Activated T-cell treated with anti-CD3 and anti-CD28 coated beads for 48 hours (primary cell): ENCODE data around the gene MICOS13.
"Not testable (repeated sequence)": the region's sequence is repeated elsewhere in the genome, so short reads cannot be mapped to it uniquely, and the experiment has no call there.

Experiments
- DNase-seq: peaks from one replicate; pipeline ENCODE4 v3.0.0-alpha.2; 2020; ENCODE audit warnings: low read depth

The MICOS13 gene, protein sequence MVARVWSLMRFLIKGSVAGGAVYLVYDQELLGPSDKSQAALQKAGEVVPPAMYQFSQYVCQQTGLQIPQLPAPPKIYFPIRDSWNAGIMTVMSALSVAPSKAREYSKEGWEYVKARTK

DNA sequence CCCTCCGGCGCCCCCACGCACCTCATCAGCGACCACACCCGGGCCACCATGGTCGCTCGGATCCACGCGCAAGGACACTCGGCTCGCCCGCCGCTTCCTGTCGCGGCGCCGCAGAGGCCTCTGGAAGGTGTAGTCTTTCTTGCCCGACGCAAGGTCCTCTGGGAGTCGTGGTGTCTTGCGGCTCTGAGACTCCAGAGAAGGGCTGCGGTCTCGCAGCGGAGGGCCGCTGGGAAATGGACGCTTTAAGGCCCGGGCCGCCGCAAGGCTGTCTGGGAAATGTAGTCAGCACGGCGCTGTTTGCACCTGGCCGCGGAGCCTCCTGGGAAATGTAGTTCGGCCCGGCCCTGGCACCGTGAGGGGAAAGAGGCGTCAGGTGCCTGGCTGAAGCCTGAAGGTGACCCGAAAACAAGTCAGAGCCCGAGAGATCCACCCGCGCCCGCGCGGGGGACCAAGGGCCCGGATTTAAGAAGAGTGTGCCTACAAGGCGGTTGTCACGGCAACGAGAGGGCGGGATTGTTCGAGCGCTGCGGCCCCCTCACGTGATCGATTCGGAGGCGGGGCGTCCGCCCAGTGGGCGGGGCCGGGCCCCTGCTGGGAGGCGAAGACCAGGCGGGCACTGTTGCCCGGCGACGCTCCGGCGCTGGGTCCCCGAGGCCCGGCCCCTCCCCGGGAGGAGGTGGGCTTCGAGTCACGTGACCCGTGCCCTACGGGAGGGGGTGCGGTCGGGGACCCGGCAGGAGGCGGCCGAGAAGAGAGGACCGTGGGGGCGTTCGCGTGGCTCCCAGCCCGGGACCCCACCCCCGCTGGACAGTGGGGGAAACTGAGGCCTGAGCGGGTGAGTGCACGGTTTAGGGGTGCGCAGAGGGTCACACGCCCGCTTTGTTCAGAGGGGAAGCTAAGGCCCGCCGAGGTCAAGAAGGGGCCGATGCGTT is at the start of gene MICOS13, which contains the start of gene HSD11B1L:
Gene MICOS13 (minus strand): TSS at position 80 of the 932 bp plus-strand sequence. CDS start 30 bp downstream, at position 50.
Gene HSD11B1L (plus strand): TSS at position 591 of the 932 bp plus-strand sequence. CDS start 3,806 bp downstream, outside the sequence.
- DNase-seq = peak; percentile 96

DNA sequence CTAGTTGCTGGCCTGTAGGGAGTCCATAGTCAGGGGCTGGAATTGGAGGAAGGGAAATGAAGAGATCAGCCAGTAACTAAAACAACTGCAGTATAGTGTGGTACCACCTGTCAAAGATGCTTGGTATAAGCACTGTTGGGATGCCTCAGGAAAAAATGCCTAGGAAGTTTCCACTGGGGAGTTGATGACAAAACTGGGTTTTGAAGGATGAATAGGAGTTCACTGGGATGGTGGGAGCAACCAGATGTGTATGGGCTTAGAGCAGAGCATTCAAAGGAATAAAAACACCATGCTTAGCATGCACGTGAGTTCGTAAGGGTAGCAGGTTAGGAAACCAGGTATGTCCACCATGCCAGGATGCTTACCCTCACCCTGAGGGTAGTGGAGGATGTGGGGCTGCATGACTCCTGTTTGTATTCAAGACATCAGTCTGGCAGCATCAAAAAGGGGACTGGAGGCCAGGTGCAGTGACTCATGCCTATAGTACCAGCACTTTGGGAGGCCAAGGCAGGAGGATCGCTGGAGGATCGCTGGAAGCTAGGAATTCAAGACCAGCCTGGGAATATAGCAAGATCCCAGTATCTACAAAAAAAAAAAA is 47.2 kb upstream of the MICOS13 start:
- no peak for DNase-seq

DNA sequence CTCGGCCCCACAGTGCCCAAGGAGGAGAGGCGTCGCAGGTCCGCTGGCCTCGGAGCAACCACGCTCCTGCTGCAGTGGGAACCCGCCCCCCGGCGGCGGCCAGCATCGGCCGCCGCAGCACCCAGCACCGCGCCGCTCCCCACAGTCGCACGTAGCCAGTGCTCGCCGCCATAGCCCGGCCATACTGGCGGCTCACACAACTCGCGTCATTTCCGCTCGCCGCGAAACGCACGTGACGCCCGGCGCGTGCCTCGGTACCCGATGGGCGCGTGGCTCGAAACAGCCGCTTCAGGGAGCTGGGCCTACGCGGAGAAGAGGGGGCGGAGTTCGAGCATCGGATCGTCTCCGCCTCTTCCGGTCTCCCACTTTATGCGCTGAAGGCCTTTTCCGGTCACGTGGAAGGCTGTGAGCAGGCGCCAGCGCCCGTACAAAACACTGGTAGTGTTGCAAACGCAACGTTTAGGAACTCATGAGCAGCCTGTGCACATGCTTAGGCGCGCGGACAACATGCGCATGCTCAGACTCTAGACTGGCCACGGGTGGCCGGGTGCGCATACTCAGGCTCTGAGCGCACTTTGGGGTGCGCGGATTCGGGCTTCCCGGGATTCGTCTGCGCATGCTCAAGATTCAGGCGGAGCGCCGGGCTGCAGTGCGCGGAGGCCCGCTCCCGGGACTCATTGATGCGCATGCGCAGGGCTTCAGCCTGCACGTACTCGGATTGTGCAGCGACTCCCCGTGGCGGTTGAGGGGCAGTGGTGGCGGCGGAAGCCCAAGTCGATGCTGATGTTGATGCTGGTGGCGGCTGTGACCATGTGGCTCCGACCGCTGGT is 39.9 kb upstream of the MICOS13 start, which contains the start of the genes CATSPERD and LONP1:
Gene CATSPERD (plus strand): TSS at position 677 of the 830 bp plus-strand sequence. CDS start 101 bp downstream, at position 778.
Gene LONP1 (minus strand): TSS at position 186 of the 830 bp plus-strand sequence. CDS start 14 bp downstream, at position 172.
- DNase-seq = peak; percentile 98

DNA sequence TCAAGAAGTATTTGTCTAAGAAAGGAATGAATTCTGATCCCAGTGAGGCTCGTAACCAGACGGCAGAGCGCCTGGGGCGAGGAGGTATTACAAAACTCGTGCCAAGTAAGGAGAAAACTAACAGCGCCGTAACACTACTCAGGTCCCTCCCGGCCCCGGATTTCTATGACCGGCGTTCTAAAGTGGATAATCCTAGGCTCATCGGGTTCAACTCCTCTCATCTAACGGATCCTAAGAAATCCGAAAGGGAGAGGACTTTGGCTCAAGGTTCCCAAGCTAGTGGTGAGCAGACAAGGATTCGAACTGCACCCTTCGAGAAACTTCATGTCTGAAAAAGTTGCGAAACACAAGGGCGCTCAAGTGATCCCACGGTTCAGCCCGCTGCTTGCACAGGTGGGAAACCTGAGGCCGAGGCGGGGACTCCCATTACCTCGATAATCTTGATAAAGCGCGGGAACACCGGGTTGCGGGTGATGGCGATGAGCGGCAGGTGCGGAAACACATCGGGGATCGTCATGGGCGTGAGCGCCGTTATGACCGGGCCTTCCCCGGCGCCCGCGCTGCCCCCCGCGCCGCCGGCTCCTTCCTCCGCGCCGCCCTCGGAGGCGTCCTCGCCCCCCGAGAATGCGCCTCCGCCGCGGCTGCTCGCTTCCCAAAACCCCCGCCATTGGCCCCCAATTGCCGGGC is 39.1 kb upstream of the MICOS13 start:
- no peak for DNase-seq

DNA sequence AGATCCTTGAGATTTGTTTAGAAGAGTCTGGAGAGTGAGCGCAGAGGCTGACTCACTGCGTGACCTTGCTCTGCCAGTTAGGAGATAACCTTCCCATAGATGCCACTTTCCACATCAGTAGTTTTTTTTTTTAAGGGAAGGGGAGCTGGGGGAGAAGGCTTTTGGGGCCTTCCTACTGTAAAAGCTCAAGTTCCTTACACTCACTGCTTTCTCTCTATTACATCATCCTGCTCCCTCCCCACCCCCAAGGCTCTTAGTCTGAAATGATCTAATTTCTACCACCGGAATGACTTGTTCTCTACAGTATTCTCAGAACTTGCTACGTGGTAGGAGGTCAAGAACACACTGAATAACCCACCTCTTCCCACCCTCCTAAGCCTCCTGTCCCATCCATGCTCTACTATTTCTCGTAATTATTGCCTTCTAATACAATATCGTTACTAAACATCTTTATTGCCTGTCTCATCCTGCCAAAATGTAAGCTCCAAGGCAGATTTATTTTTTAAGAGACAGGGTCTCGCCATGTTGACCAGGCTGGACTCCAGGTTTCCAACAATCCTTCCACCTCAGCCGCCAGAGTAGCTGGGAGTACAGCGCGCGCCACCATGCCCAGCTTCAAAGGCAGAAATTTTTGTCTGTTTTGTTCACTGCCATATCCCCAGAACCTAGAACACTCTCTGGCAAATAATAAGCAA is 38.4 kb upstream of the MICOS13 start:
- DNase-seq = peak; percentile 56

DNA sequence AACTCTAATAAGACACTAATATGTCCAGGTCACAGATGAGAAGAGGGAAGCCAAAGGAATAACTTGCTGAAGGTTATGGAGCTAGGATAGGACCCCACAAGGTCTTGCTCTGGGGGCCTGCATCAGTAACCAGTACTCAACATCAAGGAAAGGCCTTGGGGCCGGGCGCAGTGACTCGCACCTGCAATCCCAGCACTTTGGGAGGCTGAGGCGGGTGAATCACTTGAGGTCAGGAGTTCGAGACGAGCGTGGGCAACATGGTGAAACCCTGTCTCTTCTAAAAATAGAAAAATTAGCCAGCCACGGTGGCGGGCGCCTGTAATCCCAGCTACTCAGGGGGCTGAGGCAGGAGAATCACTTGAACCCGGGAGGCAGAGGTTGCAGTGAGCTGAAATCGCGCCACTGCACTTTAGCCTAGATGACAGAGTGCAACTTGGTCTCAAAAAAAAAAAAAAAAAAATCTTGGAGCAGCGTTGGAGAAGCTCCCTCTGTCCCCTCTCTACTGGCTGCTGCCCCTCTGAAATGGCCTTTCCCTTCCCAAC is 37.8 kb upstream of the MICOS13 start:
- DNase-seq = peak; percentile 69

DNA sequence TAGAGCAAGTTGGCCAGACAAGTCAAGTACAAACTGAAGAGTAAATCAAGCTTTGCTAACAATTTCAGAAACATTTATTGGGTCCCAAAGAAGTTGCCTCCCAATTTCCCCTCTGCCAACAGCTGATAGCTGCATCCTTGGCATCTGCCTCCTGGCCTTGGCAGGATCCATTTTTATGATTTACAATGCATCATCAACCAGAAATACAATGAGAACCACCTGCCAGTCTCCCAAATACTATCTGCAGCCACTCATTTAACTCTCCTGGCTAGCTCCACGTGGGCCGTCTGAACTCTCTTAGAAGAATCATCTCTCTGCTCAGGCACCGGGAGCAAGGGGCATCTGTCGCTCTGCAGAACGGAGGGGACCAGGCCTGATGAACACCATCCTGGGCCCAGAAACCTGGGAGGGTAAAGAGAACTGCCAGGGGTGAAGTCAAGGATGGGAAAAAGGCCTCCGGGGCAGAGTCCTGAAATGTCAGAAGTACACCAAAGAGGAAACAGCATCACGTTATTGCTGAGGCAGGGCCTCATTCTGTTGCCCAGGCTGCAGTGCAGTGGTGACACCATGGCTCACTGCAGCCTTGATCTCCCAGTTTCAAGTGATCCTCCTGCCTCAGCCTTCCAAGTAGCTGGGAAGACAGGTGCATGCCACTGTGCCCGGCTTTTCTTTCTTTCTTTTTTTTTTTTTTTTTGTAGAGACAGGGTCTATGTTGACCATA is 37.1 kb upstream of the MICOS13 start:
- DNase-seq = no peak

DNA sequence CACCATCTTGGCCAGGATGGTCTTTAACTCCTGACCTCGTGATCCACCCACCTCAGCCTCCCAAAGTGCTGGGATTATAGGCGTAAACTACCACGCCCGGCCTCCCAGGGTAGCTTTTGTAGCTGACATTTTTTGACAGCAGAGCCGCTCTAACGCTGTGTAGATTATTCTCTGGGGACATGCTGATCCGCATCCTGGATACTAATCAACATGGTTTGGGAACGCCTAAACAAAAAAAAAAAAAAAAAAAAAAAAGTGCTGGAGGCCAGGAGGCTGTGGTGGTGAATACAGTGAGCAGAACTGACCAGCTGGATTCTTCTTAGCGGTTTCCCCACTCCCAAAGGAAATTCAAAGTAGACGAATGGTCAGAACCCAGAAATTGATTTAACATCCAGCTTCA is 34.5 kb upstream of the MICOS13 start:
- DNase-seq = no peak

DNA sequence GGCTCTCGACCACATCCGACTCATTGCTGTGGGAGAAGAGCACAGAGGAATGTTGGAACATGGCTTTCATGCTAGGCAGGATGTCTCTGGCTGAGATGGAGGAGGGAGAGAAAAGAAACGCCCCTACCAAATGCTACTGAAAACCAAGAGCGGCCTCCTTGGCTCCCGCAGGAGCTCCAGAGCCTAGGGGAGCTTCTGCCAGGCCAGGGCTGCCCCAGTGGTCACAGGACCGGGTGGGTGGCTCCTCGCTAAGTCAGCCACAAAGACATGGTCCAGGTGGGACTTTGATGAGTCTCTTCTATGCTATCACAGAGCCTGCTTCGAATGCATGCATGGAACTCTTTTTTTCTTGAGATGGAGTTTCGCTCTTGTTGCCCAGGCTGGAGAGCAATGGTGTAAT is 32.9 kb upstream of the MICOS13 start:
- DNase-seq = no peak

DNA sequence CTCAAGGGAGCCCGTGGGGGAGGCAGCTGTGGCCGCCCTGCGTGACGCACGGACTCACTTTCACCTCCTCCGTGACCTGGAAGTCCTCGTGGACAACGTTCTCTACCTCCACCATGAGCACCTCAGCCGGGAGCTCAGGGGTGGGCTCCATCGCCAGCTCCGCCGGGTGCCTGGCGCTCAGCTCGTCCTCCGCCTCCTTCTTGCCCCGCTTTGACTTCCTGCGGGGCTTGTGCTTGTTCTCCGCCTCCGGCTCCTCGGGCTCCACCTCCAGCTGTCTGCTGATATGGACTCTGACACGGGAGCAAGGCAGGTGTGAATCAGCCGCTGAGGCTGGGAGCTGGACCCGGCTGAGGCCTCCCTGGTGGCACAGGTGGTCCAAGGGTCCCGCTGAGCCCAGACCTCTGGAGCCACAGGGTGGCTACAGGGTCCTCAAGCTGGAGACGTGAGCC is 31.4 kb upstream of the MICOS13 start:
- DNase-seq = no peak

DNA sequence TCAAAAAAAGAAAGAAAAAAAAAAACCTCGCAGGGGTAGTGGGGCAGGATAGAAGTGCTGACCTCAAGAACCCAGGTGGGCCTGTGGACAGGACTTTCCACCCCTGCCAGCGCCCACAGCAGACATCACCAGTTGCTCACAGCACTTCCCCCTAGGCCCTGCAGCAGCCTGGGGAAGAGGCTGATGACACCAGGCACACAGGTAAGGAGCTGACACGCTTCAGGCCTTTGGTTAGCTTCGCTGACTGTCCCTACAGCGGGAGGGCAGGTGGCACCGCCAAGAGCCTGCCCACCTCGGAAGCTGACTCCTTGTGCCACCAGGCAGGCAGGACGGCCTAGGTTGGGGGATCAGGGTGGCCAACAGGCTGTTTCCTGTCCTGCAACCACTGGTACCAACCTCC is 30.7 kb upstream of the MICOS13 start:
- DNase-seq = no peak

DNA sequence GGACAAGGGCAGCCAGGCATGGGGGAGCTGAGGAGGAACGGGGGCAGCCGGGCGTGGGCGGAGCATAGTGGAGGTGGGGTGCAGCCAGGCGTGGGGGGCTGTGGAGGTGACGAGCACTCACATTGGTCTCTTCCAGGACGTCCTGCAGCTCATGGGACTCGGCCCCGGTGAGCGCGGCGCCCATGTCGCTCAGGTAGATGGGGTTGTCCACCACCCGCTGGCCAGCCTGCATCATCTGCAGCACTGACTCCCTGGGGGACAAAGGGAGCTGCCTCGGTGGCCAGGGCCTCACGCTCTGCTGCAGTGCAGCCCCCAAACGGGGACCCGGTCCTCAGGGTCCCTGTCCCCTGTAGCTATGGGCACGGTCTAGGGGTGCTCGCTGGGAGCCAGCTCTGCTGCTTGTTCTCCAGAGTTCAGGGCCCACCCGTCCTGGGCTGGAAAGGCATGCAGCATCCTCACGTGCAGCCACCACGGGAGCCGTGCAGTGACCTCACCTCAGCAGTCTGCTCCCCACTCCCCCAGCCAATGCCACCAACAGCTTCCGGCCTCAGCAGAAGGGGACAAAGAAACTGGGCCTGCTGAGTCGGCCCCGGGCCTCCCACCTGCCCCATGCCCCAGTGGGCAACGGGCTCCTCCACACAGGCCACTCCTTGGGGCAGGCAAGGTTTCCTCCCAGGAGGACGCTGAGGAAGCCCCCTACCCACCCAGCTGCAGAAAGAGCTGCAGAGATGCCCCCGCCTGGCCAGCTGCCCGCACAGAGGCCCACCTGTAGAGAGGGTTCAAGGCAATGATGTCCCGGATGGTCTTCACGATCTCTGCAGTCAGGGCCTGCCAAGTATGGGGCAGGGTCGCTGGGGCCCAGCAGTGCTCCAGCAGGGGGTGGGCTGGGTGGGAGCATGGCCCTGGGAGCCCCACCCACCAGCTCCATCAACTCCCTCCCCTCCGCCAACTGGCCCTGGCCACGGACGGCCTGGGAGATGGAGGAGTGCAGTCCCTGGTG is 27.6 kb upstream of the MICOS13 start:
- no peak for DNase-seq

DNA sequence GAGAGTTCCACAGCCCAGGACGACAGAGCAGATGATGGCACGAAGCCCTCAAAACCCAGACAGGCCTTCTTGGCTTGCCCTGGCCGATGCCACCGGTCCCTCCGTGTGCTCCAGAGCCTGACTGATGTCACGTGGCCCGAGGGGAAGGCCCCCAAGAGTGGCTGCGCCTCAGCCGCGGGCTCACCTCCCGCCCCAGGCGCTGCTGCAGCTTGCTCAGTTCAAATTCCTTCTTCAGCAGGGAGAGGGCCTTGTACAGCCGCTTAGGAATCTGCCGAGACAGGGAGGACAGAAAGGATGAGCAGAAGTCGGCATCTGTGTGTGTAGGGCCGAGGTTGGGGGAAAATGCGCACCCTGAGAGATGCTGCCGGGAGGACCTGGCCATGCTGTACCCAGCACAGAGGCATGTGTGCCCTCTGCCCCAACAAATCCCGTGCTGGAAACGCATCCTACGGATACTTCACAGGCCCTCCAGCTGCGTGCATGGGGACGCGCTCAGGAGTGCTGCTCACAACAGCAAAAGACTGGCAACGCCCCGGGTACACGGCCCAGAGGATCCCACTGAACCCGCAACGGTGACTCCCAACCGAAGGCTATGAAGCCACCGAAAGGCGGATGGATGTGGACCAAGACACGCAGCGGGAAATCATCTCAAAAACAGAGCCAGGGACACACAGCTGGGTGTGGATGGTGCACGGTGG is 26.7 kb upstream of the MICOS13 start:
- DNase-seq = no peak

DNA sequence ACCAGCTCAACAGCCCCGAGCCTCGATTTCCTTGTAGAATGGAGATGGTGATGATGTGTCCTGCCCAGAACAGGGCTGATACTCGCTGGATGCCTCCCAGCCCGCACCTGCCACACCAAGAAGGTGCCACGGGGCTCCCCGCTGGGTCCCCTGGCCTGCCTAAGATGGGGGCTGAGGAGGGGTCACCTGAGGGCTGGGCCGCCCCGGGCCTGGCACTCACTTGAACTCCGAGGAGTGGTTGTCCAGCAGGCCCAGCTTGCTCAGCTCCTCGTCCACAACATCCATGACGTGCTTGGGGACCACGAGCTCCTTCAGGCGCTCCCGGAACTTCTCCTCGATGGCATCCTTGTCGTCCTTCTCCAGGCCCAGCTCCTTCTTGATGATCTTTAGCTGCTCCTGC is 25.2 kb upstream of the MICOS13 start:
- DNase-seq = no peak

DNA sequence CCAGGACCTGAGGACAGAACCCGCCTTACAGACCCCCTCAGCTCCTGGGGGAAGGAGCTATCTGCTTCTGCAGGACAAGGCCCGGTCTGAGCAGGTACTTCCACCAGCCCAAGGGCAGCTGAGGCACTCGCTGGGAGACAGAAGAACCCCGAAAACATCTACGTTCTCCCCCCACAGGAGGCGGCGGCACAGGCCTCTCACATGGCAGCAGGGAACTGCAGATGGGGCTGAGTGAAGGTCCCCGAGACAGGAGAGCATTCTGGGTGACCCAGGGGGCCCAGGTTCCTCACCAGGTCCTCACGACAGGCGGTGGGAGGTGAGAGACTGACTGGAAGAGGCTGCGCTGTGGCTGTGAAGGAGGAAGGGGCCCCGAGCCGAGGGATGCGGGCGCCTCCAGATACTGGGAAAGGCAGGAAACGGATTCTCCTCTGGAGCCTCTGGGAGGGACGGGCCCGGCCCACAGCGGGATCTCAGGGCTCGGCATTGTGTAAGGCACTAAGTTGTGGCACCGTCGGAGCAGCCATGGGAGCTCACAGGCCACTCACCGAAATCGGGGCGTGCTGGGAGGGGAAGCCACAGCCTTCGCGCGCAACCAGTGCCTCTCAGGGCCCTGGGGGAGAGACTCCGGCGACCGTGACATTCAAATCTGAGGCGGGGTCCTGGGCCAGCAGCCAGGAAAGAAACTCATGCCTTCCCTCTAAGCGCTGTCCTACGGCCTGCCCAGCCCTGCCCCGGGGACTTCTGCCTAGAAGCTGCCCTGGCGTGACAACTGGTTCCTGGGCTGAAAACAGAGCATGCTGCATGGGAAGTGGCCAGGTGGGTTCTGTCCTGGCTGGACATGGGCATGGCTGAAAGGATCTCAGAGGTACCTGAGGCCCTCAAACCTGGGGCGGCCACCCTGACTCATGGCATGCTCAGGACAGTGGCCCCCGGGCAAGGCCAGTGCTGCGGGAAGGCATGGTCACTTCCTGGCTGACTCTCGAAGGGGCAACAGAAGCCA is 23.8 kb upstream of the MICOS13 start:
- no peak for DNase-seq

DNA sequence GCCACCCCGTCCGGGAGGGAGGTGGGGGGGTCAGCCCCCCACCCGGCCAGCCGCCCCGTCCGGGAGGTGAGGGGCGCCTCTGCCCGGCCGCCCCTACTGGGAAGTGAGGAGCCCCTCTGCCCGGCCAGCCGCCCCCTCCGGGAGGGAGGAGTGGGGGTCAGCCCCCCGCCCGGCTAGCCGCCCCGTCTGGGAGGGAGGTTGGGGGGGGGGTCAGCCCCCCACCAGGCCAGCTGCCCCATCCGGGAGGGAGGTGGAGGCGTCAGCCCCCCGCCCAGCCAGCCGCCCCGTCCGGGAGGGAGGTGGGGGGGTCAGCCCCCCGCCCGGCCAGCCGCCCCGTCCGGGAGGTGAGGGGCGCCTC is 21.7 kb upstream of the MICOS13 start:
- DNase-seq = not testable (repeated sequence)
